HEK293T (cell line): ENCODE results near the gene TFRC.

ENCODE experiments used
- CTCF ChIA-PET: fragments of 350-600 bp; formaldehyde crosslinking; extraction: SDS; loops from one replicate; lab custom pipeline; 2021; ENCODE audit warnings: antibody characterized with exemption, inconsistent platforms; lab: Yijun Ruan, JAX
- POLR2A ChIA-PET: fragments of 350-600 bp; formaldehyde crosslinking; extraction: SDS; loops from one replicate; lab custom pipeline; 2020; ENCODE audit warnings: antibody characterized with exemption, inconsistent platforms; lab: Yijun Ruan, JAX
- DNase-seq: peaks from one replicate; pipeline ENCODE4 v3.0.0; 2012; ENCODE audit warnings: mixed read lengths; ENCODE audit errors: extremely low spot score
- ARNT ChIP-seq: fragments of 450-650 bp; IDR thresholded peaks from 2 replicates; pipeline ENCODE4 v1.6.1; 2017; ENCODE audit warnings: mild to moderate bottlenecking
- BHLHE40 ChIP-seq: fragments of 450-650 bp; IDR thresholded peaks from 2 replicates; pipeline ENCODE4 v1.6.1; 2016; ENCODE audit warnings: mild to moderate bottlenecking, moderate library complexity, borderline replicate concordance
- CTBP1 ChIP-seq: fragments of 450-650 bp; IDR thresholded peaks from 2 replicates; pipeline ENCODE4 v1.6.1; 2016; ENCODE audit warnings: borderline replicate concordance
- ELF4 ChIP-seq: fragments of 450-650 bp; IDR thresholded peaks from 2 replicates; pipeline ENCODE4 v1.6.1; 2017; ENCODE audit warnings: antibody characterized with exemption
- FOXA1 ChIP-seq: fragments of 450-650 bp; IDR thresholded peaks from 2 replicates; pipeline ENCODE4 v1.6.1; 2016; ENCODE audit warnings: mild to moderate bottlenecking
- FOXK2 ChIP-seq: fragments of 450-650 bp; IDR thresholded peaks from 2 replicates; pipeline ENCODE4 v1.6.1; 2016; ENCODE audit warnings: mild to moderate bottlenecking
- FOXM1 ChIP-seq: fragments of 450-650 bp; IDR thresholded peaks from 2 replicates; pipeline ENCODE4 v1.6.1; 2017; ENCODE audit warnings: mild to moderate bottlenecking, borderline replicate concordance
- HDGF ChIP-seq: fragments of 450-650 bp; IDR thresholded peaks from 2 replicates; pipeline ENCODE4 v1.6.1; 2017; ENCODE audit warnings: antibody characterized with exemption, borderline replicate concordance
- L3MBTL2 ChIP-seq: fragments of 450-650 bp; conservative IDR thresholded peaks from 2 replicates; pipeline ENCODE4 v1.6.1; 2016; ENCODE audit warnings: mild to moderate bottlenecking
- LEF1 ChIP-seq: fragments of 450-650 bp; IDR thresholded peaks from 2 replicates; pipeline ENCODE4 v1.6.1; 2017; ENCODE audit warnings: mild to moderate bottlenecking, borderline replicate concordance
- NFRKB ChIP-seq: fragments of 450-650 bp; IDR thresholded peaks from 2 replicates; pipeline ENCODE4 v1.6.1; 2016; ENCODE audit warnings: mild to moderate bottlenecking, moderate library complexity
- SP1 ChIP-seq: fragments of 450-650 bp; IDR thresholded peaks from 2 replicates; pipeline ENCODE4 v1.6.1; 2017
- SUZ12 ChIP-seq: fragments of 450-650 bp; IDR thresholded peaks from 2 replicates; pipeline ENCODE4 v1.6.1; 2016; ENCODE audit warnings: mild to moderate bottlenecking
- TARDBP ChIP-seq: fragments of 450-650 bp; IDR thresholded peaks from 2 replicates; pipeline ENCODE4 v1.6.1; 2016
- ZNF384 ChIP-seq: fragments of 450-650 bp; IDR thresholded peaks from 2 replicates; pipeline ENCODE4 v1.6.1; 2016
- TF ChIP-seq, protein P1 (sequence below): fragments of 450-650 bp; IDR thresholded peaks from 2 replicates; pipeline ENCODE4 v1.6.1; 2016

The TFRC gene

DNA sequence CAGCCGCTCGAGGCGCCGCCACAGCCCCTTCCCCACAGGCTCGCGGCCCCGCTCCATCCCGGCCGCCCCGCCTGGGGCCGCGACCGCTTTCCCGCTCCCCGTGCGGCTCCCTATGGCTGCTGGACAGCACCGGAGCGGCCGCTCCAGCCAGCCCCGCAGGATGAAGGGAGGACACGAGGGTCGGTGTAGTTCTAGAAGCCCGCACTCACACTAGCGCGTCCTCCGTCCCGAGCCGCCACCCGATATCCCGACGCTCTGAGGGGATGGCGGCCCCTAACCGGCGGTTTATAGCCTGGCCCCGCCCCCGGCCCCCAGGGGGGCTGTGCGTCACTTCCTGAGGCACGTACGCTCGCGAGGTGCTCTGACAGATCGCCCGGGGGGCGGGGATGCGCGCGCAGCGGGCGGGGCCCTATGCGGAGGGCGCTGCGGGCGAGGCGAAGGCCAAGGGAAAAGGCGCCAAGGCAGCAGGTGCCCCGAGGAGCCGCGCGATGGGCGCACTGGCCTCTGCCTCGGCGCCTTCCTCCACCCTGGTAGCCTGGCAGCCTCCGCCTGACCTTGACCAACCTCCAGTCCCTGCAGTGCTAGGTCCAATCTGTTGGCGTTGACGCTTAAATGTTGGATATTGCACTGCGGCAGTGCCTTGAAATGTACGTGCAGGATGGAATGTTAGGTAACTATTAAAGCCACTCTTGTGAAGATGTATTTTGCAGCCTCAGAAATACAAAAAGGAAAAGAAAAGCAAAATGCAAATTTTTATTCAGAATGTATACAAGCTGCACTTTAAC is at the start of gene TFRC:
Gene TFRC (minus strand): TSS at position 257 of the 785 bp plus-strand sequence. CDS start 4,991 bp downstream, outside the sequence.
- peak; percentile 94 for DNase-seq
- ChIA-PET POLR2A (no interaction called here), CTCF (no interaction called here)
- TF ChIP-seq ARNT (peak; percentile 59; the same call in 1 of the 2 replicates), NFRKB (no peak), FOXM1 (no peak), LEF1 (no peak), TARDBP (no peak), BHLHE40 (no peak), CTBP1 (no peak), SP1 (no peak), FOXK2 (no peak), L3MBTL2 (peak; percentile 88), ZNF384 (no peak), HDGF (no peak), FOXA1 (no peak), ELF4 (peak; percentile 34; the same call in 1 of the 2 replicates), SUZ12 (no peak)
- TF ChIP-seq, protein P1, sequence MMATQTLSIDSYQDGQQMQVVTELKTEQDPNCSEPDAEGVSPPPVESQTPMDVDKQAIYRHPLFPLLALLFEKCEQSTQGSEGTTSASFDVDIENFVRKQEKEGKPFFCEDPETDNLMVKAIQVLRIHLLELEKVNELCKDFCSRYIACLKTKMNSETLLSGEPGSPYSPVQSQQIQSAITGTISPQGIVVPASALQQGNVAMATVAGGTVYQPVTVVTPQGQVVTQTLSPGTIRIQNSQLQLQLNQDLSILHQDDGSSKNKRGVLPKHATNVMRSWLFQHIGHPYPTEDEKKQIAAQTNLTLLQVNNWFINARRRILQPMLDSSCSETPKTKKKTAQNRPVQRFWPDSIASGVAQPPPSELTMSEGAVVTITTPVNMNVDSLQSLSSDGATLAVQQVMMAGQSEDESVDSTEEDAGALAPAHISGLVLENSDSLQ, result no peak

GRCh38 chr3:196128172-196128843 is 46.4 kb upstream of the TFRC start:
- ChIA-PET POLR2A (no interaction called here), CTCF (no interaction called here)
- TF ChIP-seq FOXM1, result no peak
- TF ChIP-seq, protein P1, result no peak
- no peak for TF ChIP-seq SP1
- TF ChIP-seq CTBP1, result no peak
- TF ChIP-seq ARNT, result no peak
- no peak for TF ChIP-seq HDGF
- TF ChIP-seq TARDBP, result no peak
- TF ChIP-seq LEF1, result no peak
- TF ChIP-seq FOXK2, result no peak
- TF ChIP-seq FOXA1, result no peak
- no peak for TF ChIP-seq BHLHE40
- TF ChIP-seq ELF4, result no peak
- DNase-seq, result no peak

- CTCF ChIA-PET, result no interaction called here
- TF ChIP-seq FOXA1 (no peak), HDGF (no peak), ELF4 (no peak), ARNT (no peak), SP1 (no peak), L3MBTL2 (no peak), ZNF384 (no peak), SUZ12 (no peak), LEF1 (no peak), NFRKB (no peak), FOXK2 (no peak), BHLHE40 (no peak), TARDBP (no peak), FOXM1 (no peak), CTBP1 (no peak)
- TF ChIP-seq, protein P1, result no peak
- POLR2A ChIA-PET, result no interaction called here
- no peak for DNase-seq
Observed at GRCh38 chr3:196127308-196128040, 45.6 kb upstream of the TFRC start.

DNA sequence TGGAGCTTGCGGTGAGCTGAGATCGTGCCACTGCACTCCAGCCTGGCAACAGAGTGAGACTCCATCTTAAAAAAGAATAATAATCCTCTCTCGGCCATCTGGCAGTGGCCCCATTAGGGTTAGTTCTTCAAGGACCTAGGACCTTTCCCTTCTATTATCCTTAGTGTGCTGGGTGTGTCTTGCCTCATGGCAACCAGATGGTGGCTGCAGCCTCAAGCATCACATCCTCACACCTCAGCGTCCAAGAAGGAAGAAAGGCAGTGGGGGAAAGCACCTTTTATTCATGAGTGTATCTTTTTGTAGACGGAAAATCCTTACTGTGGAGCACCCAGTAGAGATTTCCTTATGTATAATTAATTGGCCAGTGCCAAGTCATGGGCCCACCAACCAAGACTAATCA is 42.7 kb upstream of the TFRC start:
- POLR2A ChIA-PET, result no interaction called here
- no peak for DNase-seq
- CTCF ChIA-PET, result no interaction called here
- TF ChIP-seq SP1 (no peak), ELF4 (no peak), FOXM1 (no peak), ARNT (no peak), LEF1 (no peak), TARDBP (no peak), CTBP1 (no peak), NFRKB (no peak), SUZ12 (no peak), L3MBTL2 (no peak), ZNF384 (no peak), FOXK2 (no peak), BHLHE40 (no peak), FOXA1 (no peak)
- TF ChIP-seq, protein P1, result no peak

DNA sequence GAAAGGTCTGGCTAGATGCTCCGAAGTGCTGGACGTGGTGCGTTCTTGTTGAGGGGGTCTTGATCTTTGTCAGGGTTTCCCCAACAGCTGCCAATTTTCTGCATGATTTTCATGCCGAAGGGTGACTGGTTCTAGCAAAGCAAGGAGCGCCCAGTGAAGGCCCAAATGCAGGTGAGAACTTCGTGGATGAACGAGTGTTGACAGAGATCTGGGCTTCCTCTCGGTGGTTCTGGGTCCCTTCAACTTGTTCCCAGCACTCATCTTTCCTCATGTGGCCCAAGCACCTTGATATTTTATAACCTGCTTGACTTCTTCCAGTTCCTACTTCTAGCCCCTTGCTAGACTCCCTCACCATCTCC is 40.8 kb upstream of the TFRC start:
- CTCF ChIA-PET, result no interaction called here
- DNase-seq, result no peak
- TF ChIP-seq NFRKB (no peak), FOXA1 (no peak), FOXM1 (no peak), SP1 (no peak), HDGF (no peak), ARNT (no peak), ZNF384 (no peak), FOXK2 (no peak), ELF4 (no peak), TARDBP (no peak), LEF1 (no peak), CTBP1 (no peak), SUZ12 (no peak), BHLHE40 (no peak)
- TF ChIP-seq, protein P1, result no peak
- POLR2A ChIA-PET, result no interaction called here
